IMR-90 (cell line): ENCODE results near the gene FADS6. TPM values are rescaled to one million over a fixed set of nuclear protein-coding genes. Genes with fewer than 3 reads are reported as not detected.

Experiments
- ATAC-seq: fragments of 200-7000 bp; cut with Tn5 transposase; 2 replicates; pipeline ENCODE4 v1.9.1; 2020; ENCODE audit warnings: low read depth, mild to moderate bottlenecking, moderate library complexity
- BruUV-seq: library from RNA; stranded (reverse); fragments of 400-500 nt; replicated peaks from 2 replicates; lab custom pipeline; 2021; lab: Mats Ljungman, UMichigan
- CTCF ChIA-PET: fragments of 300-600 bp; formaldehyde crosslinking; extraction: SDS; loops from one replicate; lab custom pipeline; 2021; ENCODE audit warnings: antibody characterized with exemption; lab: Yijun Ruan, JAX
- POLR2A ChIA-PET: fragments of 300-600 bp; sonication (Branson Sonifier 250); formaldehyde crosslinking; loops from one replicate; lab custom pipeline; 2022; ENCODE audit warnings: antibody characterized with exemption; ENCODE audit not compliant: unreplicated experiment; lab: Charles Lee
- DNase-seq: peaks from one replicate; pipeline ENCODE4 v3.0.0; 2013
- H2AFZ ChIP-seq: replicated peaks from 2 replicates; pipeline ENCODE3; 2013; ENCODE audit warnings: low read length, mild to moderate bottlenecking; ENCODE audit not compliant: poor library complexity
- H2AK5ac ChIP-seq: 2 replicates; pipeline ENCODE4 v1.6.1; 2013; ENCODE audit warnings: low read depth, low read length, inconsistent platforms
- H2AK9ac ChIP-seq: replicated peaks from 2 replicates; pipeline ENCODE3; 2013; ENCODE audit warnings: mild to moderate bottlenecking, low read depth, low read length, moderate library complexity; ENCODE audit not compliant: poor library complexity
- H2BK120ac ChIP-seq: 2 replicates; pipeline ENCODE4 v1.6.1; 2013; ENCODE audit warnings: low read depth, low read length, inconsistent platforms
- H2BK15ac ChIP-seq: 3 replicates; pipeline ENCODE4 v1.6.1; 2013; ENCODE audit warnings: low read depth, low read length, inconsistent platforms
- H2BK20ac ChIP-seq: 2 replicates; pipeline ENCODE4 v1.6.1; 2013; ENCODE audit warnings: low read depth, mild to moderate bottlenecking, inconsistent platforms, low read length, moderate library complexity
- H2BK5ac ChIP-seq: 2 replicates; pipeline ENCODE4 v1.6.1; 2013; ENCODE audit warnings: mild to moderate bottlenecking, low read depth, low read length, inconsistent platforms; ENCODE audit not compliant: poor library complexity, severe bottlenecking
- H3K14ac ChIP-seq: replicated peaks from 2 replicates; pipeline ENCODE4 v1.6.1; 2013; ENCODE audit warnings: low read depth, low read length, inconsistent platforms
- H3K18ac ChIP-seq: 2 replicates; pipeline ENCODE4 v1.6.1; 2013; ENCODE audit warnings: low read depth, low read length, control low read depth
- H3K23ac ChIP-seq: 2 replicates; pipeline ENCODE4 v1.6.1; 2013; ENCODE audit warnings: low read depth, low read length, inconsistent platforms
- H3K27ac ChIP-seq: 2 replicates; pipeline ENCODE4 v1.5.1; 2013; ENCODE audit warnings: mild to moderate bottlenecking, control low read depth, low read length; ENCODE audit not compliant: insufficient read depth
- H3K27me3 ChIP-seq: 2 replicates; pipeline ENCODE4 v1.6.1; 2013; ENCODE audit warnings: low read length; ENCODE audit not compliant: control insufficient read depth, insufficient read depth
- H3K36me3 ChIP-seq: 2 replicates; pipeline ENCODE4 v1.6.1; 2013; ENCODE audit warnings: low read length, mixed read lengths; ENCODE audit not compliant: control insufficient read depth, insufficient read depth
- H3K4ac ChIP-seq: 2 replicates; pipeline ENCODE4 v1.6.1; 2013; ENCODE audit warnings: low read depth, low read length, inconsistent platforms
- H3K4me1 ChIP-seq: 2 replicates; pipeline ENCODE4 v1.6.1; 2013; ENCODE audit warnings: low read length, mixed read lengths; ENCODE audit not compliant: control insufficient read depth, insufficient read depth
- H3K4me2 ChIP-seq: 2 replicates; pipeline ENCODE4 v1.6.1; 2013; ENCODE audit warnings: low read depth, mild to moderate bottlenecking, control low read depth, low read length, moderate library complexity
- H3K4me3 ChIP-seq: 2 replicates; pipeline ENCODE4 v1.5.1; 2013; ENCODE audit warnings: low read depth, mild to moderate bottlenecking, control low read depth, low read length, moderate library complexity; ENCODE audit not compliant: insufficient read depth
- H3K56ac ChIP-seq: 2 replicates; pipeline ENCODE4 v1.6.1; 2013; ENCODE audit warnings: low read length, inconsistent platforms; ENCODE audit not compliant: insufficient read depth; ENCODE audit errors: extremely low read depth
- H3K79me1 ChIP-seq, 2 experiments: 2 replicates each; pipeline ENCODE4 v1.6.1; 2013; ENCODE audit warnings: low read length in 2 of 2, inconsistent platforms in 1 of 2, low read depth in 1 of 2
- H3K9ac ChIP-seq: 2 replicates; pipeline ENCODE4 v1.6.1; 2013; ENCODE audit warnings: low read depth, low read length, control low read depth
- H3K9me1 ChIP-seq: 2 replicates; pipeline ENCODE4 v1.6.1; 2013; ENCODE audit warnings: low read length, inconsistent platforms; ENCODE audit not compliant: insufficient read depth
- H3K9me3 ChIP-seq: 2 replicates; pipeline ENCODE4 v1.6.1; 2013; ENCODE audit warnings: low read length; ENCODE audit not compliant: control insufficient read depth, insufficient read depth
- H4K20me1 ChIP-seq: 2 replicates; pipeline ENCODE4 v1.6.1; 2013; ENCODE audit warnings: low read length, inconsistent platforms; ENCODE audit not compliant: insufficient read depth
- H4K5ac ChIP-seq: 2 replicates; pipeline ENCODE4 v1.6.1; 2013; ENCODE audit warnings: mild to moderate bottlenecking, low read depth, low read length, control low read depth
- H4K8ac ChIP-seq, 2 experiments: 2 replicates each; pipeline ENCODE4 v1.6.1; 2013; ENCODE audit warnings: low read depth in 2 of 2, low read length in 2 of 2, control low read depth in 1 of 2, inconsistent platforms in 1 of 2
- H4K91ac ChIP-seq: 2 replicates; pipeline ENCODE4 v1.6.1; 2013; ENCODE audit warnings: low read depth, low read length, inconsistent platforms; ENCODE audit not compliant: insufficient read depth
- BHLHE40 ChIP-seq: fragments of 150-350 bp; IDR thresholded peaks from 2 replicates; pipeline ENCODE4 v1.6.1; 2016; ENCODE audit warnings: mild to moderate bottlenecking, low read depth, low read length
- CEBPB ChIP-seq: IDR thresholded peaks from 2 replicates; pipeline ENCODE4 v1.6.1; 2012; ENCODE audit warnings: low read depth, low read length, improper control_type of control experiment
- CHD1 ChIP-seq: IDR thresholded peaks from 2 replicates; pipeline ENCODE4 v1.6.1; 2012; ENCODE audit warnings: low read depth, low read length, improper control_type of control experiment
- CTCF ChIP-seq: conservative IDR thresholded peaks from 2 replicates; pipeline ENCODE4 v1.5.1; 2012; ENCODE audit warnings: mild to moderate bottlenecking, low read depth, low read length, improper control_type of control experiment
- FOS ChIP-seq: fragments of 150-350 bp; IDR thresholded peaks from 2 replicates; pipeline ENCODE4 v1.6.1; 2016; ENCODE audit warnings: low read depth, low read length
- MAFK ChIP-seq: IDR thresholded peaks from 2 replicates; pipeline ENCODE4 v1.6.1; 2012; ENCODE audit warnings: low read depth, low read length, improper control_type of control experiment
- MAZ ChIP-seq: IDR thresholded peaks from 2 replicates; pipeline ENCODE4 v1.6.1; 2012; ENCODE audit warnings: low read depth, mild to moderate bottlenecking, low read length, improper control_type of control experiment, moderate library complexity, borderline replicate concordance
- MXI1 ChIP-seq: IDR thresholded peaks from 2 replicates; pipeline ENCODE4 v1.6.1; 2012; ENCODE audit warnings: low read depth, mild to moderate bottlenecking, low read length, moderate library complexity, borderline replicate concordance
- NFE2L2 ChIP-seq: fragments of 150-350 bp; IDR thresholded peaks from 2 replicates; pipeline ENCODE4 v1.6.1; 2016; ENCODE audit warnings: low read depth, mild to moderate bottlenecking, low read length
- POLR2A ChIP-seq: IDR thresholded peaks from 2 replicates; pipeline ENCODE4 v1.6.1; 2012; ENCODE audit warnings: mild to moderate bottlenecking, low read depth, low read length
- RAD21 ChIP-seq: IDR thresholded peaks from 2 replicates; pipeline ENCODE4 v1.6.1; 2012; ENCODE audit warnings: low read length, improper control_type of control experiment
- RCOR1 ChIP-seq: IDR thresholded peaks from 2 replicates; pipeline ENCODE4 v1.6.1; 2012; ENCODE audit warnings: mild to moderate bottlenecking, low read length, improper control_type of control experiment; ENCODE audit not compliant: insufficient replicate concordance
- RFX5 ChIP-seq: IDR thresholded peaks from 2 replicates; pipeline ENCODE4 v1.8.0; 2012; ENCODE audit warnings: low read depth, mild to moderate bottlenecking, low read length, moderate library complexity
- SMC3 ChIP-seq: fragments of 150-350 bp; IDR thresholded peaks from 2 replicates; pipeline ENCODE4 v1.6.1; 2016; ENCODE audit warnings: low read depth, mild to moderate bottlenecking, antibody characterized with exemption, low read length, moderate library complexity
- USF2 ChIP-seq: fragments of 150-350 bp; IDR thresholded peaks from 2 replicates; pipeline ENCODE4 v1.6.1; 2017; ENCODE audit warnings: mild to moderate bottlenecking, antibody characterized with exemption, low read length, low read depth
- WGBS, 2 experiments: methylation state at CpG; one replicate each; pipeline versions ENCODE4 v1.1.5 to v1.1.7; 2013; ENCODE audit warnings: missing lambda C conversion rate in 2 of 2; ENCODE audit not compliant: insufficient read length in 1 of 2; ENCODE audit errors: extremely low coverage in 2 of 2; 5-methylcytosine and 5-hydroxymethylcytosine counted together
- dilution Hi-C: fragments of 300-500 bp; cut with HindIII; formaldehyde crosslinking; loops from one replicate; pipeline ENCODE4 v1.14.3; 2018; ENCODE audit warnings: low sequenced_read_pairs; ENCODE audit not compliant: unreplicated experiment
- in situ Hi-C: fragments of 300-500 bp; cut with MboI; formaldehyde crosslinking; loops from 3 replicates; pipeline ENCODE4 v1.14.3; 2019; ENCODE audit warnings: low sequenced_read_pairs, inconsistent platforms, mixed read lengths
- intact Hi-C: fragments of 100-400 bp; cut with micrococcal nuclease; formaldehyde crosslinking; loops from 2 replicates; pipeline ENCODE4 v1.10.0; 2022
- polyA plus RNA-seq, 3 experiments: library from polyadenylated mRNA; depleted of rRNA; stranded (reverse); fragments of >200 nt; gene quantifications; 2 replicates each; pipeline ENCODE4 v1.2.3, GENCODE V29; 2012; ENCODE audit warnings: low replicate concordance in 1 of 3
- total RNA-seq: library from RNA; depleted of rRNA; stranded (reverse); fragments of >200 nt; gene quantifications from 2 replicates; pipeline ENCODE4 v1.2.3, GENCODE V29; 2012
- TF ChIP-seq, protein P1 (sequence below): fragments of 150-350 bp; IDR thresholded peaks from 2 replicates; pipeline ENCODE4 v1.6.1; 2016; ENCODE audit warnings: low read depth, mild to moderate bottlenecking, low read length, moderate library complexity, borderline replicate concordance

The FADS6 gene
- total and polyA plus RNA-seq, 2 of the 4 experiments (the other 2 are of a cell fraction), result not detected

GRCh38 chr17:74855323-74855722 lies 38.1 kb downstream of the FADS6 start:
- WGBS, 2 experiments, result 43% methylated on average over 1 of the region's 4 CpGs; no CpG with 5 or more reads in 1 of the 2 experiments
- intact Hi-C loops, result no loop called here
- Histone ChIP-seq H3K4me1 (no peaks in the 10 kb centered on the region; the same call in 1 of the 2 replicates), H2AFZ (no peak overlapping the region), H3K27me3 (peaks cover 81% of the 10 kb centered on the region), H3K4ac (no peak overlapping the region), H3K4me2 (no peak overlapping the region), H2AK5ac (no peak overlapping the region), H3K23ac (no peak overlapping the region), H3K36me3 (no peaks in the 10 kb centered on the region), H3K79me1 (no peaks in the 10 kb centered on the region), H4K8ac (no peak overlapping the region), H3K9ac (no peak overlapping the region), H3K27ac (no peak overlapping the region), H4K91ac (no peak overlapping the region), H3K9me3 (peaks cover 2% of the 10 kb centered on the region; the same call in 1 of the 2 replicates), H2BK20ac (no peak overlapping the region), H3K9me1 (no peaks in the 10 kb centered on the region), H4K5ac (no peak overlapping the region), H3K18ac (no peak overlapping the region), H3K56ac (no peak overlapping the region), H2BK15ac (no peak overlapping the region), H3K4me3 (no peak overlapping the region), H3K14ac (no peak overlapping the region), H4K20me1 (no peaks in the 10 kb centered on the region; the same call in 1 of the 2 replicates), H2BK5ac (no peak overlapping the region), H2BK120ac (no peak overlapping the region), H2AK9ac (no peak overlapping the region)
- TF ChIP-seq CTCF, result no peak
- no peak for TF ChIP-seq POLR2A
- no peak for TF ChIP-seq MAFK
- TF ChIP-seq CEBPB, result no peak
- TF ChIP-seq FOS, result no peak
- no peak for TF ChIP-seq RCOR1
- no peak for TF ChIP-seq MAZ
- TF ChIP-seq MXI1, result no peak
- TF ChIP-seq, protein P1, sequence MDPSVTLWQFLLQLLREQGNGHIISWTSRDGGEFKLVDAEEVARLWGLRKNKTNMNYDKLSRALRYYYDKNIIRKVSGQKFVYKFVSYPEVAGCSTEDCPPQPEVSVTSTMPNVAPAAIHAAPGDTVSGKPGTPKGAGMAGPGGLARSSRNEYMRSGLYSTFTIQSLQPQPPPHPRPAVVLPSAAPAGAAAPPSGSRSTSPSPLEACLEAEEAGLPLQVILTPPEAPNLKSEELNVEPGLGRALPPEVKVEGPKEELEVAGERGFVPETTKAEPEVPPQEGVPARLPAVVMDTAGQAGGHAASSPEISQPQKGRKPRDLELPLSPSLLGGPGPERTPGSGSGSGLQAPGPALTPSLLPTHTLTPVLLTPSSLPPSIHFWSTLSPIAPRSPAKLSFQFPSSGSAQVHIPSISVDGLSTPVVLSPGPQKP, result no peak
- TF ChIP-seq SMC3, result no peak
- no peak for TF ChIP-seq USF2
- no peak for TF ChIP-seq NFE2L2
- no peak for TF ChIP-seq RFX5
- no peak for TF ChIP-seq BHLHE40
- TF ChIP-seq RAD21, result no peak
- TF ChIP-seq CHD1, result no peak
- in situ Hi-C loops, result loop anchor here (25.0 kb wide), 1 partner anchor 643 kb away; the partner anchor contains the start of genes RPL38 and TTYH2
- no peak for ATAC-seq
- no TSS peak for BruUV-seq
- dilution Hi-C loops, result no loop called here
- no peak for DNase-seq
- ChIA-PET CTCF (no interaction called here), POLR2A (no interaction called here)
